GM04503 (cell line): Measurements from ENCODE around the gene RASSF4.

Experiments
- DNase-seq: peaks from one replicate; pipeline ENCODE4 v3.0.0-alpha.2; 2012; ENCODE audit warnings: low read depth

Gene RASSF4

DNA sequence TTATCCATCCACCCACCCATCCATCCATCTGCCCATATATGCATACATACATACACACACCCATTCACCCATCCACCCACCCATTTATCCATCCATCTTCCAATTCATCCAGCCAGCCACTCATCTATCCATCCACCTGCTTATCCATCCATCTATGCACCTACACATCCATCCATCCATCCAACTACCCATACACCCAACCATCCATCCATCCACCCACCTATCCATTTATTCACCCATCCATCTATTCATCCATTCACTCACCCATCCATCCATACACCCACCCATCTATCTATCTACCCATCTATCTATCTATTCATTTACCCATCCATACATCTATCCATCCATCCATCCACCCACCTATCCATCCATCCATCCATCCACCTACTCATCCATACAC is 31.1 kb upstream of the RASSF4 start:
- DNase-seq, result no peak

GRCh38 chr10:44929356-44930255 is 30.0 kb upstream of the RASSF4 start:
- no peak for DNase-seq

DNA sequence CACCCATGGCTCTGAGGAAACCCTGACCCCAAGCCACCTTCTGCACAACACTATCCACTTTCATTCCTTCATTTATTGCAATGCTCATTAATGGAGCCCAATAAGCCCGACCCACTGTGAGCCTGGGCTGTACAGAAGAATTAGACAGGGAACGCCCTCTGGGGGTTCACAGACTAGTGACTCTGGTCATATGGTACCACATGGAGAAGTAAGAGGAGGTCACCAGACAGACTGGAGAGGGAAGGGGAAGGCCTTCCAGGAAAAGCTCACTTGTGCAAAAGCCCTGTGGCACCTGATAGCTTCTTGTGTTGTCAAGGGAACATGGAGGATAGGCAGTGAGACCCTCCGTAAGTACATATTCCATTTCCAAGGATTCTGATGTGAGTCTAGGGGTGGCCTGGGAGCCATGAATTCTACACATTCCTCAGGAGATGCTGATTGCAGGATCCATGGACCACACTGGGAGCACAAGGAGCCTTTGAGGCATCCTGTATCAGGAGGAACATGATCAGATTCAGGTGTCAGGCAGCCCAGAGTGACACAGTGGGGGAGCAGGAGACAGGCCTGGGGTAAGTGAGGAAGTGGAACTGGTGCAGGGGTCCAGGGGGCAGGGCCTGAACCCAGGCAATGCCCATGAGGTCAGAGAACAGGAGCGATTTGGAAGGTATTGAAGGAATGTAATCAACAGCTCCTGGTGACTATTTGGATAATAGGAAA is 28.5 kb upstream of the RASSF4 start:
- DNase-seq, result no peak

DNA sequence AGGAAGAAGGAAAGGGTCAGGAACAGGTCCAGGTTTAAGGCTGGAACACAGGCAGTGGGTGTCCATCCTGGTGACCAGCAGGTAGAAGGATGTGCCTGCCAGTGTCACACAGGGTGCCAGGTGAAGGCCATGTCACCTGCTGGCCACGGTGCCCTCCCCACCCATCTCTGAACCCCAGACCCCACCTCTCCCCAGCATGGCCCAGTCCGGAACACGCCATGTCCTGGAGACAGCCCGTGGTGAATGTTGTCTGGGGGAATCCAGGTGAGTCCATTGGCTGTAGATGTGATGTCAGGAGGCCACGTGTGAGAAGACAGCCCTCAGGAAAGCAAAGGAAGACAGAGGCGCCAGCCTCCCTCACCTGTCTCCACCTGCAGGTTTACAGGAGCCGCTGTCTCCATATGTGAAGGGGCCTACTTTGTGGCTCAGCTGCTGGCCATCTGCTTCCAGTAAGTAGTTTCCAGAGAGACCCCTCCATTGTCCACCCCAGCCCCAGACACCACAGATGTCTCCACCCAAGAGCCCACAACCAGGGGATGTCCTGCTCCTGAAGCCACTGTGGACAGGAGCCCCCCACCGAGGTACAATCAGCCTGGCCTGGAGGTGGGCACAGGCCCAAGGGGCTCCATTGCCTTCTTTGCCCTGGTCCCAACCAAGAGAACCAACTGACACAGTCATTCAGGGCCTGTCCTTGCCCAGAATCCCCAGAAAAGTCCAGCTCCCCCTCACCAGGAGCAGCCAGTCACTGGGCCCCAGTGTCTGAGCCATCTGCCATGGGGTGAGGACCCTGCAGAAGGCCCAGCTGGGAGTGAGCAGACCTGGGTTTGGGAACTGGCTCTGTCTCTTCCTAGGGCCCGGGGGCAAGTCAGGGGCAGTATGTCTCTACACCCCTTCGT is 27.7 kb upstream of the RASSF4 start:
- no peak for DNase-seq

GRCh38 chr10:44932517-44933450 is 26.8 kb upstream of the RASSF4 start:
- DNase-seq, result no peak

DNA sequence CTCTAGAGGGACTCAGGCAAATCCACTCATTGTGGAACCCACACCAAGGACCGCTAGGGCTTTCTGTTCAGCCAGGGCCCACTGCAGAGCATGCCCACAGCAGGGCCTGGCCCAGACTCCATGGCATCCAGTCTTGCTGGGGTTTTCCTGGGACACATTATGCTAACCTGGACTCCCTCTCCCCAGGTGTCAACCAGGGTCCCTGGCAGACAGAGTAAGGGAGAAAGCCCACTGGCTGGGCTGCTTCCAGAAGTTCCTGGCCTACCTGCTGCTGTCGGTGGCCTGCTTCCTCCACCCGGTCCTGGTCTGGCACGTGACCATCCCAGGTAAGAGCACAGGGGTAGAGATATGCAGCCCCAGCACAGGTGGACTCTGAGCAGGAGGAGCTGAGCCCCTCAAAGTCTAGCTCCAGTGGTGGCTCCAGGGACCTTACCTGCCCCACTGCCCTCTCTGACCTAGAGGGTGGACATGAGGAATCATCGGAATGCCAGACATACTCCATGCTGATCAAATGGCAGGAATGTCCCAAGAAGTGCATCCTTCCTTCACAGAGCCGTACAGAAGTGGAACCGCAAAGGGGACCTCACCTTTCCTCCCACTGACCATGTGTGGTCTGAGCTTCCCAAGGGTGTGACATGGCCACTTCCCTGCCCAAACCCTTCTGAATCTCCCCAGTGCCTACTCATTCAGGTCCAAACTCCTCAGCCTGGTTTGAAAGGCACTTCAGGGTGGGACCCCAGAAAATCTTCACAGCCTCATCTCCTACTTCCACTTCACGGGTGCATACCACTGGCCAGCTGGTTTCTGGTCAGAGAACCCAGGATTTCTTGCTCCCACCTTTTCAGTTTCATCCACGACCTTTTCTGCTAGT is 25.9 kb upstream of the RASSF4 start:
- no peak for DNase-seq

GRCh38 chr10:44934416-44935200 is 25.0 kb upstream of the RASSF4 start:
- DNase-seq, result no peak

GRCh38 chr10:44935201-44935965 is 24.2 kb upstream of the RASSF4 start:
- peak; percentile 72 for DNase-seq

- DNase-seq, result no peak
Observed at GRCh38 chr10:44935966-44936295, 23.7 kb upstream of the RASSF4 start.

DNA sequence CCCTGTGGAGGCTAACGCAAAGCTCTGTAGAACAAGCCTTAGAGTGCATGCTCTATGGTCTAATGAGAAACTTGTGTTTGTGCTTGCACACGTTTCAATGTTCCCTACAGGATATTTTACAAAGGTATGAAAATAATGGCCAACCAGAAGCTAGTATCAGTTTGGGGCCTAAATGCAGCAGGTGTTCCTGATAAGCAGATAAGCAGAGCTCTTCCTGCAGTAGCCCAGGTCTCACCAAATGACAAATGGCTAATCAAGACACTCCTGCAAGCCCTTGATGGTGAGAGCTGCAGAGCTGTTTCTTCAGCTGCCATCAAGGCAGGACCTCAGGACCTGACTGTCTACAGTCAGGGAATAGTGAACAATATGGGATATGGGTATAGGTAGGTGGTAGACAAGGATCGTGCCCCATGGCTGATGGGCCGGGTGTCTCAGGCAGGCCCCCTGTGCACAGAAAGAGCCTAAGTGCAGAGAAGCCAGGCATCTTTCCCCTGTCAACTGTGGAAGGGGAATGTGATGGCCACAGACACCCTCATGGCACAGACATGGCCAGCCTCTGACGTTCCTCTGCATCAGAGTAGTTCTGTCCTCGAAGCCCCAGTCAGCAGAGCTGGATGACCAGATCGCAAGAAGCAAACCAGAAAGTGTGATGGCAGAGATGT is 23.2 kb upstream of the RASSF4 start:
- no peak for DNase-seq

DNA sequence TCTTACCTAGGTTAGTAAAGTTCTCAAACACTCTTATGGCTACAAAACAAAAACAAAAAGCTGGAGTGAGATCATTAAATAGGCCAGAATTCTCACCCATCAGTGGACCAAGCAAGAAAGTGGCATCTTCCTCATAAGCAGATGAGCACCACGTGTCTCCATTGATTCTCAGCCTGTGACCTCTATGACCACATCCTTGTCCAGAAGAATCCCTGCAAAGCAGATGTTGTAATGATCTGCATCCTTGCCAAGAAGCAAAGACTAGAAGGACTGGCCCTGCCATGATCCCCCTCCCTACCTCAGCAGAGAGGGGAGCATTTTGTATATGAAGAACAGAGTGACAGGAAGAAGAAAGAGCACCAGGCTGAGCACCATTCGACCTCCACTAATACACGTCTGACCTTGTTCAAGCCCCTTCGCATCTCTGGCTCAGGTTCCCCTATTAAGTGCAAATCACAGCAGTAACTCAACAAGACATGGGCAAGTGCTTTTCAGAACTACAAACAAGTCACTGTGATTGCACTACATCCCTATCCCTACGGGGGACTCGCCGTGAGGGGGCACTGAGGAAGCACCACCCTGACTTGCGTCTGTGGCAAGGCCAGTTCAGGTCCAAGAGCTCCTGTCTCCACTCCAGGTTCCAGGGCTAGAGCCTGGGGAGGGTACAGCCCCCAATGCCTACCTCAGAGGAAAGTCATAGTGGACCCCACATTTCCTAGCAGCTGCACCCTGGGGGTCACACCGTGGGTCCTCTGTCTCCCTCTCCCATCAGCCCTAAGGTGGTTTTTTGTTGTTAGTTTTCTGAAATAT is 22.2 kb upstream of the RASSF4 start:
- no peak for DNase-seq

GRCh38 chr10:44938956-44939355 is 20.6 kb upstream of the RASSF4 start:
- no peak for DNase-seq

DNA sequence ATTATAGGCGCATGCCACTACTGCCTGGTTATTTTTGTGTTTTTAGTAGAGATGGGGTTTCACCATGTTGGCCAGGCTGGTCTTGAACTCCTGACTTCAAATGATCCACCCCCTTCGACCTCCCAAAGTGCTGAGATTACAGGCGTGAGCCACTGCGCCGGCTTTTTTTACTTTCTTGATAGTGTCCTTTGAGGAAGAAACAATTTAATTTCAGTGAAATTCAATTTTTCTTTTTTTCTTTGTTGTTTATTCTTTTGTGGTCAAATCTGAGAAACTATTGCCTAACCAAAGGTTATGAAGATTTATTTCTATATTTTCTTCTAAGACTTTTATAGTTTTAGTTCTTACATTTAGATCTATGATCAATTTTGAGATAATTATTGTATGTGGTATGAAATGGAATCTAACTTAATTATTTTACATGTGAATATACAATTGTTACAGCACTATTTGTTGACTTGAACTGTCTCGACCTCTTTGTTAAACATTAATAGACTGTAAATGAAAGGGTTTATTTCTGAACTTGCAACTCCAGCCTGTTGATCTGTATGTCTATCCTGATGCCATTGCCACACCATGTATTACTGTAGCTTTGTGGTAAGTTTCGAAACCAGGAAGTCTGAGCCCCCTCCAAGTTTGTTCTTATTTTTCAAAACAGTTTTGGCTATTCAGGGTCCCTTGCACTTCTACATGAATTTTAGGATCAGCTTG is 19.8 kb upstream of the RASSF4 start:
- no peak for DNase-seq

DNA sequence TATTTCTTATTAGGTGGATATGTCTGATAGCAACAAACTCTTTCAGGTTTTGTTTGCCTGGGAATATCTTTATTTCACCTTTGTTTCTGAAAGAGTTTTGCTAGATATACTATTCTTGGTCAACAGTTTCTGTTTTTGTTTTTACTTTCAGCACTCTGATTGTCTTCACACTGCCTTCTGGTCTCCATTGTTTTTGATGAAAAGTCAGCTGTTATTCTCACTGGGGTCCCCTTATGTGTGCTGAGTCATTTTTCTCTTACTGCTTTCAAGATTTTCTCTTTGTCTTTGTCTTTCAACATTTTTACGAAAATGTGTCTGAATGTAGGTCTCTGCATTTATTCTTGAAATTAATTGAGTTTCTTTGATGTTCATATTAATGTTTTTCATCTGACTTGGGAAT is 15.2 kb upstream of the RASSF4 start:
- no peak for DNase-seq

DNA sequence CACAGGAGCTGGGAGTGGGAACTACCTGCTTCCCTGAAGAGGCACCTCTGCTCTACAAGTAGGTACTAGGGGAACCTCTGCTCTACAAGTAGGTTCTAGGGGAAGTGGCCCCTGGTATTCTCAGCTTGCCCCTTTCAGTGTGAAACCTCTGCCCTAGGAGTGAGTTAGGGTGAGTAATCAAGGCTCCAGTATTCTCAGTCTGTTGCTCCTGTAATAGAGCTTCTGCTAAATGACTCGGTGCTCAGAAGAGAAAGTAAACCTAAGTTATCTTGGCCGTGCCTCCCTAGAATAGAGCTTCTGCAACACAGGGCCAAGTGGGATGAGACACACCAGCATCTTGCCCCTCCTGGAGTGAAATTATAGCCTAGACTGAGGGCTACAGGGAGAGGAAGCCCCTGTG is 13.4 kb upstream of the RASSF4 start:
- no peak for DNase-seq

- no peak for DNase-seq
Observed at GRCh38 chr10:44947371-44948152, 12.0 kb upstream of the RASSF4 start.
